CD4-positive, alpha-beta T cell (primary cell): Measurements from ENCODE around the gene DCTD. TPM values are rescaled to one million over a fixed set of nuclear protein-coding genes. Genes with fewer than 3 reads are reported as not detected.

ENCODE experiments used
- ATAC-seq: fragments of 200-7000 bp; cut with Tn5 transposase; one replicate; pipeline ENCODE4 v1.10.0; 2022; ENCODE audit warnings: mild to moderate bottlenecking; ENCODE audit not compliant: poor library complexity
- CTCF ChIA-PET: fragments of 350-600 bp; sonication (Branson Sonifier 250); formaldehyde crosslinking; loops from one replicate; lab custom pipeline; 2021; ENCODE audit warnings: antibody characterized with exemption, inconsistent platforms; lab: Charles Lee
- POLR2A ChIA-PET: fragments of 350-600 bp; sonication (Branson Sonifier 250); formaldehyde crosslinking; loops from one replicate; lab custom pipeline; 2021; ENCODE audit warnings: antibody characterized with exemption, inconsistent platforms; lab: Charles Lee
- DNase-seq, 14 experiments: peaks; one replicate each; pipeline ENCODE4 v3.0.0-alpha.2; 2013 to 2020; ENCODE audit warnings: mixed read lengths in 2 of 14
- H3K27ac ChIP-seq, 2 donors: one replicate each; pipeline versions ENCODE4 v1.5.1 to v1.7.0; 2013; ENCODE audit warnings: low read length in 2 of 2, low read depth in 1 of 2, mild to moderate bottlenecking in 1 of 2
- H3K27me3 ChIP-seq, 2 experiments: 1 replicate in 1 of 2; 2 replicates in 1 of 2; pipeline versions ENCODE4 v1.6.1 to v1.7.0; 2013; ENCODE audit warnings: low read length in 2 of 2, control low read depth in 1 of 2, mild to moderate bottlenecking in 1 of 2, moderate library complexity in 1 of 2; ENCODE audit not compliant: insufficient read depth in 2 of 2, control insufficient read depth in 1 of 2
- H3K36me3 ChIP-seq: one replicate; pipeline ENCODE4 v1.6.1; 2013; ENCODE audit warnings: low read length, control low read depth; ENCODE audit not compliant: insufficient read depth
- H3K4me1 ChIP-seq: one replicate; pipeline ENCODE4 v1.6.1; 2013; ENCODE audit warnings: low read length, control low read depth; ENCODE audit not compliant: insufficient read depth
- H3K4me3 ChIP-seq: one replicate; pipeline ENCODE4 v1.5.1; 2013; ENCODE audit warnings: mild to moderate bottlenecking, low read length, moderate library complexity
- H3K9me3 ChIP-seq, 2 experiments: 1 replicate in 1 of 2; 2 replicates in 1 of 2; pipeline versions ENCODE4 v1.6.1 to v1.7.0; 2013; ENCODE audit warnings: low read length in 2 of 2, mild to moderate bottlenecking in 2 of 2, control low read depth in 1 of 2, moderate library complexity in 1 of 2; ENCODE audit not compliant: control insufficient read depth in 1 of 2, insufficient read depth in 1 of 2
- H3K27ac Mint-ChIP-seq: one replicate; pipeline ENCODE4 v1.8.0; 2020; ENCODE audit warnings: mixed read lengths
- H3K27me3 Mint-ChIP-seq: one replicate; pipeline ENCODE4 v1.8.0; 2021; ENCODE audit warnings: mixed read lengths
- H3K36me3 Mint-ChIP-seq: one replicate; pipeline ENCODE4 v1.8.0; 2021; ENCODE audit warnings: low read depth, mixed read lengths
- H3K4me1 Mint-ChIP-seq: one replicate; pipeline ENCODE4 v1.8.0; 2021; ENCODE audit warnings: low read depth, mixed read lengths
- H3K4me3 Mint-ChIP-seq: one replicate; pipeline ENCODE4 v1.8.0; 2020; ENCODE audit warnings: mild to moderate bottlenecking, mixed read lengths
- H3K9me3 Mint-ChIP-seq: one replicate; pipeline ENCODE4 v1.8.0; 2020; ENCODE audit warnings: mixed read lengths
- intact Hi-C, 2 experiments: fragments of 100-400 bp; cut with DNase I in 1 of 2; cut with micrococcal nuclease in 1 of 2; formaldehyde crosslinking; loops; one replicate each; pipeline versions ENCODE4 v1.15.1 to v1.9.0; 2023 to 2025; cut with DNase I, micrococcal nuclease
- total RNA-seq, 174 experiments: library from RNA in 2 of 174; stranded (reverse) in 2 of 174; gene quantifications; one replicate each; pipeline ENCODE4 v1.2.3 and lab custom pipeline; 2021 to 2026
- TF ChIP-seq, protein P1 (sequence below): fragments of 200-600 bp; IDR thresholded peaks from one replicate; pipeline ENCODE4 v1.8.0; 2022; ENCODE audit warnings: antibody characterized with exemption, mild to moderate bottlenecking

The DCTD gene
- total RNA-seq, 2 experiments from 2014 or later: 49.4 to 54.3 TPM

DNA sequence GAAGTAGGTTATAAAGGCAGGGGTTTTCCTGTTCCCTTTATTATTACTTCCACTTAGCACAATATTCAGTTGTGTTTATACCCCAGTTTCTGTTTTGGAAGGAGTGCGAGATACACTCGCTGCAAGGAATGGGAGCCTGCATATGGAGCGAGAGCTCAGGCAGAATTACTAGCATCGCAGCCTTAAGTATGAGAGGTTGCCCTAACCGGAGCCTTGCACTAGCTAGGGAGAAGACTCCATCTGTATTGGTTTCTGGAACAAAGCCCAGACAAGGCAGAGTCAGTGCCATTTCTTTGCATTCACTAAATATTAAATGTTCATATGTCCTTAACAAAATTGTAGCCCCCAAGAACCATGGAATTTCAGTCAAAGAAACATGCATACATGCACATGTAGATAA, 6.2 kb upstream of the DCTD start:
- CTCF ChIA-PET: no interaction called here
- POLR2A ChIA-PET: no interaction called here
- Histone ChIP-seq H3K36me3 (no peaks in the 10 kb centered on the region), H3K4me1 (peaks cover 15% of the 10 kb centered on the region), H3K4me3 (no peak overlapping the region), H3K27me3 (no peaks in the 10 kb centered on the region), H3K27ac (no peak overlapping the region), H3K9me3 (no peaks in the 10 kb centered on the region)
- no peaks in the 10 kb centered on the region for H3K36me3 Mint-ChIP-seq
- TF ChIP-seq, protein P1, sequence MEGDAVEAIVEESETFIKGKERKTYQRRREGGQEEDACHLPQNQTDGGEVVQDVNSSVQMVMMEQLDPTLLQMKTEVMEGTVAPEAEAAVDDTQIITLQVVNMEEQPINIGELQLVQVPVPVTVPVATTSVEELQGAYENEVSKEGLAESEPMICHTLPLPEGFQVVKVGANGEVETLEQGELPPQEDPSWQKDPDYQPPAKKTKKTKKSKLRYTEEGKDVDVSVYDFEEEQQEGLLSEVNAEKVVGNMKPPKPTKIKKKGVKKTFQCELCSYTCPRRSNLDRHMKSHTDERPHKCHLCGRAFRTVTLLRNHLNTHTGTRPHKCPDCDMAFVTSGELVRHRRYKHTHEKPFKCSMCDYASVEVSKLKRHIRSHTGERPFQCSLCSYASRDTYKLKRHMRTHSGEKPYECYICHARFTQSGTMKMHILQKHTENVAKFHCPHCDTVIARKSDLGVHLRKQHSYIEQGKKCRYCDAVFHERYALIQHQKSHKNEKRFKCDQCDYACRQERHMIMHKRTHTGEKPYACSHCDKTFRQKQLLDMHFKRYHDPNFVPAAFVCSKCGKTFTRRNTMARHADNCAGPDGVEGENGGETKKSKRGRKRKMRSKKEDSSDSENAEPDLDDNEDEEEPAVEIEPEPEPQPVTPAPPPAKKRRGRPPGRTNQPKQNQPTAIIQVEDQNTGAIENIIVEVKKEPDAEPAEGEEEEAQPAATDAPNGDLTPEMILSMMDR: no peak
- intact Hi-C loops: loop anchor here in 1 of 2 experiments (5.0 kb wide), 1 partner anchor 116 kb away; no protein-coding TSS in a partner anchor
- H3K4me3 Mint-ChIP-seq: no peak overlapping the region
- no peak overlapping the region for H3K27ac Mint-ChIP-seq
- H3K4me1 Mint-ChIP-seq: peaks cover 21% of the 10 kb centered on the region
- no peak for DNase-seq
- H3K9me3 Mint-ChIP-seq: no peaks in the 10 kb centered on the region
- peaks cover 33% of the 10 kb centered on the region for H3K27me3 Mint-ChIP-seq
- ATAC-seq: no peak

DNA sequence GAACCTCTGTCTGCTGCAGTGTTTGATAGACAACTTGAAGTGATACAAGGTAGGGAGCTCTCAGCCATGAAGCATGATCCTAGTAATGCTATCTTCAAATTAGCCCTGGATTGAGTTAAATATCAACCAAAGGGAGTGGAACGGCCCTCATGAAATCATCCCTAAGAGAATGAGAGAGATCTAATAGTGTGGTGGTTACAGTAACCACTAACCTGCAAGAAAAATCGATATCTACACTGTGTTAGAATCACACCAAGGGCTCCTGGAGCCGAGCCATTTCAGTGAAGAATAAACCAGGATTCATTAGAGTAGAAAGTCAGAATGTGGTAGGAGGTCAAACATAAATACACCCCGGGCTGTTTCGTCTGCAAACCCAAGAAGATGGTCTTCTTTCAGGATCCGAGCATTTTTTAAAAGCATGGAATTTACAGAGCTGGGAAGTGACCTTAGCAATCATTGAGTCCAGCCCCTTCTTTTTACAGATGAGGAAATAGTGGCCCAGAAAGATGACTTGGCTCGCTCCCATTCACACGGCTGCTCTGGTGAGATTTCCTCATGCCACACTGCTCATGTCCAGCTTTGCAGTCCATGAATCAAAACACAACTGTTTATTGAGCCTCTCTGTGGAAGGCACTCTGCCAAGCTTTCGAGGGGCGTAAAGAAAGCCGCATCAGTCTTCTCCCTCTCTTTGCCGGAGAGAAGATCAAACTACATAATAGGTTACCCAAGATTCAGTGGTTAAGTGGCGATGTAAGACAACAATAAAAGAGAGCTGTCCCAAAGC, 5.5 kb upstream of the DCTD start:
- peaks cover 4% of the 10 kb centered on the region for H3K36me3 Mint-ChIP-seq
- no peak overlapping the region for H3K27ac Mint-ChIP-seq
- Histone ChIP-seq H3K4me3 (no peak overlapping the region), H3K36me3 (no peaks in the 10 kb centered on the region), H3K27me3 (no peaks in the 10 kb centered on the region), H3K4me1 (peaks cover 21% of the 10 kb centered on the region), H3K9me3 (no peaks in the 10 kb centered on the region), H3K27ac (no peak overlapping the region)
- intact Hi-C loops: loop anchor here in 1 of 2 experiments (5.0 kb wide), 1 partner anchor 115 kb away; no protein-coding TSS in a partner anchor
- CTCF ChIA-PET: no interaction called here
- no peak overlapping the region for H3K4me3 Mint-ChIP-seq
- ATAC-seq: no peak
- no peaks in the 10 kb centered on the region for H3K9me3 Mint-ChIP-seq
- POLR2A ChIA-PET: no interaction called here
- DNase-seq: no peak
- peaks cover 27% of the 10 kb centered on the region for H3K27me3 Mint-ChIP-seq
- TF ChIP-seq, protein P1: no peak
- H3K4me1 Mint-ChIP-seq: peaks cover 28% of the 10 kb centered on the region

DNA sequence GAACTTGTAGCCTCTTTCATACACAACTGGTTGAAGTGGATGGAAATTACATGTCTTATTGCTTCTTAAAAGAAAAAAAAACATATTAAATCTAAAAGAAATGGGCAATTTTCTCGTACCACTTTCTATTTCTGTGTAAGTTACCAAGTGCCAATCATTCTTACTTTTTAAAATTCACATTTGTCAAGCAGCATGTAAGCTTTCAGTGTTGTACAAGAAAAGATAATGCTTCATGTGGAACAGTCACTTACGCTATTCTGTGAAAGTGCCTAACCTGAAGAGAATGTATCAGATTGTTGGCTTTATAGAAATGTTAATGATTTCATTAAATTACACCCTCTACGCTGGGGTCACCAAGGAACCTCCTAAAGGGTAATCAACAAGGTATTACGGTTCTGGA, 4.4 kb upstream of the DCTD start:
- H3K27ac Mint-ChIP-seq: no peak overlapping the region
- H3K9me3 Mint-ChIP-seq: no peaks in the 10 kb centered on the region
- Histone ChIP-seq H3K9me3 (no peaks in the 10 kb centered on the region), H3K27me3 (no peaks in the 10 kb centered on the region), H3K27ac (no peak overlapping the region), H3K36me3 (no peaks in the 10 kb centered on the region), H3K4me3 (no peak overlapping the region), H3K4me1 (peaks cover 27% of the 10 kb centered on the region)
- CTCF ChIA-PET: no interaction called here
- TF ChIP-seq, protein P1: no peak
- H3K36me3 Mint-ChIP-seq: peaks cover 4% of the 10 kb centered on the region
- no peak for ATAC-seq
- DNase-seq: no peak
- H3K4me1 Mint-ChIP-seq: peaks cover 29% of the 10 kb centered on the region
- H3K27me3 Mint-ChIP-seq: peaks cover 21% of the 10 kb centered on the region
- H3K4me3 Mint-ChIP-seq: no peak overlapping the region
- intact Hi-C loops: loop anchor here in 1 of 2 experiments (5.0 kb wide), 1 partner anchor 114 kb away; no protein-coding TSS in a partner anchor
- POLR2A ChIA-PET: no interaction called here
